SKM-1 treated with dmso at 0.1 percent for 144 hours (cell line): ENCODE results near the gene STX10.

Experiments used
- DNase-seq: peaks from one replicate; lab custom pipeline; 2025; ENCODE audit not compliant: unreplicated experiment; lab: John Stamatoyannopoulos, UW

The STX10 gene

DNA sequence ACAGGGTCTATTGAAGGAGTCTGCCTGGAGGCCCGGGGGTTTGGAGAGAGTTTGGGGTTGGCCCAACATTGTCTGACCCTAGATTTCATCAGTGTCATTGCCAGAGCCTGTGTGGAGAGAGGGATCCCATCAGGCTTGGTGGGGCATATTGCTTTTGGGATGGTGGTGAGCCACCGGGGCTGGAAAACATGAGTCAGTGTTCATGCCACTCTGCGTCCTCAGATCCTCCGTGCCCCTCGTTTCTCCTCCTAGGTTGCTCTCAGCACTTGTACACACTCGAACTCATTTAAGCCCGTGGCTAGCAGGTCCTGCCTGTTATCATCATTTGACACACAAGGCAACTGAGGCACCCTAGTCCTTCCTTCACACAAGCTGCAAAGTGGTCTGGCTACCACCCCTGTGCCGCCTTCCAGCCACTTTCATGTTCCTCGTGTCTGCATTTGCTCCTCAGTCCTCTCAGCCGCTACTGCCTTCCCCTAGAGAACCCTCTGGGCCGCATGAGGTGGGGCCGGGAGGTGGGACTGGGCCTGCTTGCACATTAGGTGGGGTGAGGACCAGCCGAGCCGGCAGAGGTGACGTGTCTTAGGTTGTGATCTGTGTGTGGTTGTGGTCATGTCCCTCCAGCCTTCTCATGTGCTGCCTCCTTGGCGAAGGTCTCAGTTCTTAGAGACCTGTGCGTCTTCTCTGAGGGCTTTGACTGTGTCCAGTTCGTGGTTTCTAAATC is 28.5 kb downstream of the STX10 start:
- DNase-seq = no peak

DNA sequence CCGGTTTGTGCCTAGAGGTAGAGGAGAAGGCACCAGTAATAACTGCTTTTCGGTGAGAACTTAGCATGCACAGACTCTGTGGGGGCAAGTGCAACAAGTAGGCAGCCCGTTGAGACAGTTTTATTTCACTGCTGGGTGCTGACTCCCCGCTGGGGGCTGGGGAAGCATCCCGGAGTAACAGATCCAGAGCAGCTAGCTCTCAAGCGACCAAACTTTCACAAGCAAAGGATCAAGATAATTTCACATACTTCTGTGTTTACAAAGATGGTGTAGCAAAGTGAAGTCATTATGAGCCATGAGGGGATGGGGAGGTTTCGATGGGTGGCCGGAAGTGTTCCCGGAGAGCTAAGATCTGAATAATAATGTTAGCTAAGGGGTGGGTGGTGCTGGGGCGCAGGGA is 29.4 kb downstream of the STX10 start:
- no peak for DNase-seq

DNA sequence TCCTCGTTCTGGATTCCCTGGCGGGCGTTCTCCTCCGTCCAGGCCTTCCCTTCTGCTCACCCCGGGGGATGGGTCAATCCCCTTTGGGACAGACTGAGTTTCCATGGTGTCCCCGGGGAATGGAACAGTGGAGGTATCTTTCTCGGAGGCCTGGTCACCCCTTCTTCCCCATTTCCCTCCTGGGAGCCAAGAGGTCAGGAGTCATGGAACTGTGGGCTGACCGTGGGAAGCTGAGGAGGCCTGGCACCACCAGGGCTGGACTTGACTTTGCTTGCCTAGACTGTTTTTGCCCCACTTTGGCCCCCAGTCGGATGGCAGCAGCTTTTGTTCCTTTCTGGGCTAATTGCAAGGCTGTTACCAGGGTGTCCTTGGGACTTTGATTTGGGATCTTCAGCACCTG is 30.1 kb downstream of the STX10 start:
- DNase-seq = no peak

DNA sequence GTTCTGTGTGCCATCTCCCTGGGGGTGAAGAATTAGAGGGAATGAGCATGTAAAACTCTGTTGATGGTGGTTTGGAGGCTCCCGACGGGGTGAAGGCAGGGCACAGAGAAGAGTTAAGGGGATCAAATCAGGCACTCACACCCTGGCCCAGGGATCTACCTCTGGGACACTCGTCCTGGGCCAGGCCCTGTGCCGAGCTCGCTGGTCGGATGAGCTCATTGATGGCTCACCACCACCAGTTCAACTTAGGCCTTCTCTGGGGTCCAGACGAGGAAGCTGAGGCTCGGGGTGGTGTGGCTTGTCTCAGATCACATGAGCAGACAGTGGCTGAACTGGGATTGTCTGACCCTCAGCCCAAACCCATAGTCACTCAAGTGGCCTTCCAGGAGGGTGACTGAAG is 30.5 kb downstream of the STX10 start:
- DNase-seq = no peak

DNA sequence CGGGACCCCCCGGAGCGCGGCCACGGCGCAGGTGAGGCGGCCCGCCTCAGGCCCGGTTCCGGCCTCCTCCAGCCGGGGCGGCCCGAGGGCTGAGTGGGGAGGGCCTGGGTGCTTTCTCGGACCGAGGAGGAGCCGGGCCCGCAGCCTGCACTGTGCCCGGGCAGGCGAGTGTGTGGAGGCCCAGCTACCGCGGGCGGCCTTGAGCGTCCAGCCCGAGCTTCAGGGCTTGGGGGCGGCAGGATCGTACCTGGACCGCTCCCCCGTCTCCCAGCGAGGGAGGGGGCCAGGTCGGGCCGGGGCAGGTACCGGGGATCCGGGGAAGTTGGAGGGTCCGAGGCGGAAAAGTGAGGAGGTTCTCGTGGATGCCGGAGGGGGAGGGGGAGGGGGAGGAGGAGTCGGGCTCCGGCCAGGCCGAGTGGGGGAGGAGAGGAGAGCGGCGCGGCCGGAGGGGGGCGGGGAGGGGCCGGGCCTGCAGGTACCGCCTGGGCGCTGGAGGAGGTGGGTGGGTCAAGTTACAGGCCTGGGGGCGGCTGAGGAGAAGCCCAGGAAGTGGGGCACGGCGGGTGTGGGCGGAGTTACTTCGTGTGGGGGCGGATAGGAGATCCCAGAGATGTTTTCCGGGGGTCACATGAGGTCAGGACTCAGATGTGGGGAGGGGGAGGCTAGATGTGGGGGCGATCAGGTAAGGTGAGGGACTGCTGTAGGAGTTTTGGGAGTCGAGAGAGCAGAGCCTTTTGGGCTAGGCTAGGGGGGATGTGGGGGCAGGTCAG is 31.6 kb downstream of the STX10 start:
- no peak for DNase-seq

DNA sequence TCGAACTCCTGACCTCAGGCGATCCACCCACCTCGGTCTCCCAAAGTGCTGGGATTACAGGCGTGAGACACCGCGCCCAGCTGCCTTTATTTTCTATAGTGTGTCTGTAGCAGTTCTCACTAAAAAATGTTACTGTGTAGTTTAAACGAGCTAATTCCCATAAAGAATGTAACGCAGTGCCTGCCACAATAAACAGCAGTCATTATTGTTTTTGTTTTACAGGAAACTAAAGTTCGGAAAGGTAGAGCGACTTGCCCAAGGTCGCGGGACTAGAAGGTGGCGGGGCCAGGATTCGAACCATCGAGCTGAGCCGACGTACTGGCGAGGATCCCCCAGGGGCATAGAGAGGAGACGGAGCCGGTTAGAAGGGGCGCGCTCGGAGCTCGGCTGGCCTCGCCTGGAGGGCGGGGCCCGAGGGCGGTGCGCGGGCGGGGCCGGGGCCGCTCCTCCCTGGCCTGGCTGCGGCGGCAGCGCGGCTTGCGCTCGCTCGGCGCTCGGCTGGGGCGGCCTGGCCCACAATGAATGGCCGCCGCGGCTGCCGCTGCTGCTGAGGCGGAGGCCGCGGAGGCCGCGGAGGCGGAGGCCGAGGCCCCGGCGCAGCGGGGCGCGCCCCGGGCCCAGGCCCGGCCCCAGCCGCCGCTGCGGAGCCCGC is 32.3 kb downstream of the STX10 start, which contains the start of gene NACC1:
TSS of gene NACC1 (plus strand) at position 493 of the 652 bp plus-strand sequence. CDS start 16,944 bp downstream, outside the sequence.
- peak; percentile 92 for DNase-seq

DNA sequence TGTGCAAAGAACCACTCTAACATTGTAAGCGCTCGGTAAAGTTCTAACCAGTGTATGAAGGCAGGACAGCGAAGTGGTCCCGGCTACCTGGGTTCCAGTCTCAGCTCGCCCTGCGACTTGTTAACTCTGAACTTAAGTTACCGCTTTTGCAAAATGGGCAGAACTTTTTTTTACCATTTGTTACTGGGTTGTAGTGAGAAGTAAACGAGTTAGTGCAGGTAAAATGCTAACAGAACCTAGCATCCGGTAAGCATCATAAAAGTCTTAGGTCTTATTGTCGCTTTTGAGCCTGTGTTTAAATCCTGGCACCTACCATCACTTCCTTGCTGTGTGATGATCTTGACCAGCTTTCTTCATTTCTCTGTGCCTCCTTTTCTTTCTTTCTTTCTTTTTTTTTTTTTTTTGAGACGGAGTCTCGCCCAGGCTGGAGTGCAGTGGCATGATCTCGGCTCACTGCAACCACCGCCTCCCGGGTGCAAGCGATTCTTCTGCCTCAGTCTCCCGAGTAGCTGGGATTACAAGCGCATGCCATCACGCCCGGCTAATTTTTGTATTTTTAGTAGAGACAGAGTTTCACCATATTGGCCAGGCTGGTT is 32.9 kb downstream of the STX10 start:
- DNase-seq = no peak

DNA sequence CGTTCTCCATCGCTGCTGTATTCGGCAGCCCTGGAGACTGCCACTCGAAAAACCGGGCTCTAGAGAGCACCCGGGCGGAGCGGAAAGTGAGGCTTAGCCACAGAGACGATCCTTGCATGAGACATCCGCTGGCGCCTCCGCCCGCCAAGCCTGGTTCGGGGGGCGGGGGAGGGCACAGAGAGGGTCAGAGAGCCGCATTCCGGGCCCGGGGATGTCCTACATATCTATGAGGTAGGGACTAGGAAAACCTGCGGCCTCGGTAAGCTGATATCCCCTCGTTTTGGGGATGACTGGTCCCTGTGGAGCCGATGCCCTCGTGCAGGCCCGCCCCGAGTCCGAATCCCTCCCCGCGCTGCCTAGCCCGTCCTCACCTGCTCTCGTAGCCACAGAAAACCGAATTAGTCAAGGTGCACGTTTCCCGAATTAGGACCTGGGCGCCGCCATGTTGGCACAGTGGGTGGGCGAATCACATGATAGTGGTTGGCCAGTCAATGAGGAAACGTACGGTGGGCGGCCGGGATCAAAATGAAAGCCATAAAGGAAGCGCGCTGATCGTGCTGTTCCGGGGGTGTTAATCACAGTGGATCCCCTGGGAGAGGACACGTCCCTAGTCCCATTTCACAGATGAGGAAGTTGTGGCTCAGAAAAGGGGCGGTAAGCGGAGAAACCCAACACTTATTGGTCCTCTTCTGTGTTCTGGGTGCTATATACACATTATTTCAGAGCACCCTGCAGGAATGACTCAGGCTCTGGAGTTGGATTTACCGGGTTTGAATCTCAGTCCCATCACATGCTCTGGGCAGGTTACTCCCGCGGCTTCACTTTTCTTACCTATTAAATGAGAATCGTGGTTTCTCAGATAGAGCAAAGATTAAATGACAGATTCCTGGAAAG is 33.6 kb downstream of the STX10 start, which contains the start of gene TRMT1:
TSS of gene TRMT1 (minus strand) at position 459 of the 894 bp plus-strand sequence. CDS start at position 118, 341 bp downstream.
- DNase-seq = peak; percentile 88

DNA sequence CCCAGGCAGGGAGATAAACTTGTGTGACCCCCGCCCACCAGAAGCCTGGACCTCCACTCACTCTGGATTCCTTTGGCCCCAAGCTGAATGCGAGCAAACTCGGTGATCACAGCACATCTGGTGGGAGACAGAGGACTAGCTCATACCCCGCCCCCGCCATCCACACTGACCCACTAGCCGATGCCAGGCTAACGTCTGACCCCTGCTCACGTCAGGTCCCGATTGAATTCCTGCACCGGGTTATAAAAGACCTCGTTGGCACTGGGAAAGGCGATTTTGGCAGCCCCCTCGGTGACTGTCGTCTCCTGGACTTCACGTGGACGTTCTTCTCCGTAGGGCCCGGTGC is 34.3 kb downstream of the STX10 start:
- no peak for DNase-seq

DNA sequence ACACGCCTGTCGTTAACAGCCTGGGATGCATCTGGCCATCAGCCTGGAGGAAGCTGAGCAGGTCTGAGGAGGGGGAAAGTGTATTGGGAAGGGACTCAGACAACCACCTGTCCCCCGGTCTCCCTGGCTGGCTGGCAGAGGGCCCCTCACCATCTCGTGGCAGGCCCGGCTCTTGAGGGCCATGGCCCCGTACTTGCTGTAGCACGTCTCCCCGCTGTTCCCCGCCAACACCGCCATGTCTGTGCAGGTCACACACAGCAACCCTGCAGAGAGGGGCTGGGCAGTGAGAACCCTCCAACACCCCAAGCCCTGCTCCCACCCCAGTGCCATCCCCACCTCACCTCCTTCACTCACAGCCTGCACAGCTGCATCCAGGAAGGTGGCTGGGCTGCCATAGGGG is 37.6 kb downstream of the STX10 start:
- no peak for DNase-seq

DNA sequence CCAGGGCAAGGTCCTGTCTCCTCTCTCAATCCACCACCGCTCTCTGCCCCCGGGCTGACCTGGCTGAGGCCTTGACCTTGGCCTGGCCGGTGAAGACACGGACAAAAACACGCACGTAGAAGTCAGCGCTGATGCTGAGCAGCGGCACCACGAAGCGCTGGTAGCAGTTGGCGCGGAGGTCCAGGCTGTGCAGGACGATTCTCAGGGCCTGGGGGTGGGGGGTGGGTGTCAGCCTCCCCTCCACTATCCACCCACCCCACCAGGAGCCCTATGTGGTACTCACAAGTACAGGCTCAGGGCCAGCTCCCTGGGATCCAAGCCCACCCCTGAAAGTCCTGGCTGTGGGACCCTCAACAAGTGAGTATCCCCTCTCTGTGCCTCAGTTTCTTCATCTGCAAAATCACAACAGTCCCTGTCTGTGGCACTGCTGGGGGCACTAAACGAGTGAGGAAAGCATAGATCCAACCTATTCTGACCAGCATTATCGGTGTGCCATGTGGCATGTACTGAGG is 40.0 kb downstream of the STX10 start:
- no peak for DNase-seq

DNA sequence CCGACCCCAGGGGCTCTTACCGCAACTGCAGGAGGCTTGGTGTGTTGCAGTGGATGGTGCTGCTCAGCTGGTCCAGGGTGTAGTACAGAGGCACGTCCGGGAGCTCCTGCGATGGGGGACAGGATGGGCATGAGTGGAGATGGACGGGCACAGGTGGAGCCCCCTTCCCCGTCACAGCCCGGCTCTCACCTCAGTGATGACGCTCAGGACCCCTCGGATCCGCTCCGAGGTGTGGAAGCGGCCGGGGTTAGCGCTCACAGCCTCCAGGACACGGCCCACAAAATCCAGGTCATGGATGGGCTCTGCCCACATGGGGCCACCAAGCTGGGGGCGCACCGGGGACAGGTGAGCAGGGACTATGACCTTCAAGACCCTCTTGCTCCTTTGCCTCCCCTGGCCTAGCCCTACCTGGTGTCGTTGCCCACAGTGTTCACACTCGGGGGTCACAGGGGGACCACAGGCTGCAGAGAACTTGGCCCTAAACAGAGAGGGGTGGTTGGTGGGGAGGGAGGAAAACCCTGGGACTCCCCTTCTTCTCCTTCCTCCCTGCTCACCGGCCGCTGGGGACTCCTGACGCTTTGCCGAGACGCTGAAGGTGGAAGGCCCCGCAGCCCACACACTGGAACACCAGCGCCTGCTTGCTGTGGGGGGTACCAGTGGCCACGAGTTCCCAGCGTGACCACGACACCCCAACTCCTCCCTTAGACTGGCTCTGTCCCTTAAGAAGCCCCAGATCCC is 40.6 kb downstream of the STX10 start:
- DNase-seq = no peak

DNA sequence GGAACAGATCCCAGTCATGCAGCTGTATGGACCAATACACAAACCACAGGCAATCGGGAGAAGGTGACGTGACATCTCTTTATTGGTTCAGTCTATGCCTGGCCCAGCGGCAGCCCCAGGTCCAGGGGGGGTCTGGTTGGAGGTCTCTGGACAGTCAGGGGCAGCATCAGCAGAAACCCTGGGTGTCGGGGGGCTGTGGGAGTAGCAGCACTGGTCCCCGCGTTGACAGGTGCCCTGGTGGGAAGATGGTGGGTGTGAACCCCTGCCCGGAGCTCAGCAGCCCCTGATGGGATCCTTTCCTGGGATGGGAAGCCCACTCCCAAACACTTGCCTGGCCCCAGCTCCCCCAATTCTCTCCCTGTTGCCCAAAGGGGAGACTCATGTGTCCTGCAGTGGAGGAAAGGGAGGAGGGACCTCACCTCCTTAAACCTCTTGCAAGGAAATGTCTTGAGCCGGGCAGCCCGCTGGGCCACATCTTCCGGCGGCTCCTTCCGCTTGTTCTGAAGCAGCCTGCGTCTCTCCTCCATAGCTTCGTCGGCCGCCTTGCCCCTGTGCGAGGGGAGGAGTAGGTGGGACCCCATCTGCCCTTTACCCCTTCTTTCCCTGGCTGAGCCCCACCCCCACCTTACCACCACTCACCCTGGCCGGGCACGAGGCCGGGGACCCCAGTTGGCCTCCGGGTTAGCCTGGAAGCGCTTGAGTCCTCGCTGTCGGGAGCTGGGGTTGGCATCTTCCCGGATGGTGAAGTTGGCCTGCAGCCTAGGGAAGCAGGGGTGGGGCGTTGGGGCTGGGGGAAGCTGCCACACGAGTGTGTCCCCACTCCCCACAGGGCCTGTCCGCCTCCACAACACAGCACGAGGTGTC is 45.1 kb downstream of the STX10 start:
- DNase-seq = no peak

DNA sequence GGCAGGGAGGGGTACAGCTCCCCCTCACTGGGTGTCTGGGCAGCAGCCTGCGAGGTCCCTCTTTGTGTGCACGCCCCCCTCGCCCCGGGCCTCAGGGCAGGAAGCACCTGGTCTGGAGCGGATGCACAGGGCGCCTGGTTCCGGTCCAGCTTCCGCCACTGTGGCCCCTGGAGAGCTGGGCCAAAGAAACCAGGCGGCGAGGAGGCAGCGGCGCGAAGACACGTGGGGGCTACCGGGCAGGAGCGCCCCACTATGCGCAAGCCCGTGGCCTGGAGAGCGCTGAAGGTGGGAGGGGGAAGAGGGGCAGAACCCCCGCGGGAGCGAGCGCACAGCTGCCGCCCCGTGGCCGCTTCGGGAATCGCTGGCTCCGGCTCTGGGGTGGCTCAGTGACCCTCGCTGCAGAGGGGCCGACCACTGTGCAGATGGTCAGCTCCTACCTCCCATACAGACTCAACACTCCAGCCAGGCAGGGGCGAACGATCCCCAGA is 45.8 kb downstream of the STX10 start:
- peak; percentile 84 for DNase-seq

DNA sequence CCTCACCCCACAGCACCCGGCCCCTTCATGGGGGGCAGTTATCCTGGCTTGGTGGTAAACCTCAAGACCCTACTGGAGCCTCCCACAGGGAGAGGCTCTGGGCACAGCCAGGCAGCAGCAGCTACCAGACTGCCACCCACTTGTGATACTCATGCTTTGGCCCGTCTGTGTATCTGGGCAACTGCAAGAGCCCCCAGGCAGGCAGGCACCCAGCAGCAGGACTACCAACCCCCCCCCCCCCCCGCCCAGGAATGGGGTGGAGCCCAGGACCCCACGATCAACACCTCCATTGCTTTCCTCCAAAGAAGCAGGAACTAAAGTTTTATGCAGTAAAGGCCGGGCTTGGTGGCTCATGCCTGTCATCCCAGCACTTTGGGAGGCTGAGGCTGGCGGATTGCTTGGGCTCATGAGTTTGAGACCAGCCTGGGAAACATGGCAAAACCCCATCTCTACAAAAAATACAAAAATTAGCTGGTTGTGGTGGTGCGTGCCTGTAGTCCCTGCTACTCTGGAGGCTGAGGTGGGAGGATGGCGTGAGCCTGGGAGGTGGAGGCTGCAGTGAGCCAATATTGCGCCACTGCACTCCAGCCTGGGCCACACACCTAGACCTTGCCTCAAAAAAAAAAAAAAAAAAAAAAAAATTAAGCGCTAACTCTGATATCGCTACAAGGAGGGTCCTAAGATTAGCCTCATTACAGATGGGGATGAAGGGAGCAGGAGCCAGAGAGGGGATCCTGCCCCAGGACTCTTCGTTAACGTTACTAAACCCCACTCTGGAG is 46.4 kb downstream of the STX10 start:
- DNase-seq = no peak

DNA sequence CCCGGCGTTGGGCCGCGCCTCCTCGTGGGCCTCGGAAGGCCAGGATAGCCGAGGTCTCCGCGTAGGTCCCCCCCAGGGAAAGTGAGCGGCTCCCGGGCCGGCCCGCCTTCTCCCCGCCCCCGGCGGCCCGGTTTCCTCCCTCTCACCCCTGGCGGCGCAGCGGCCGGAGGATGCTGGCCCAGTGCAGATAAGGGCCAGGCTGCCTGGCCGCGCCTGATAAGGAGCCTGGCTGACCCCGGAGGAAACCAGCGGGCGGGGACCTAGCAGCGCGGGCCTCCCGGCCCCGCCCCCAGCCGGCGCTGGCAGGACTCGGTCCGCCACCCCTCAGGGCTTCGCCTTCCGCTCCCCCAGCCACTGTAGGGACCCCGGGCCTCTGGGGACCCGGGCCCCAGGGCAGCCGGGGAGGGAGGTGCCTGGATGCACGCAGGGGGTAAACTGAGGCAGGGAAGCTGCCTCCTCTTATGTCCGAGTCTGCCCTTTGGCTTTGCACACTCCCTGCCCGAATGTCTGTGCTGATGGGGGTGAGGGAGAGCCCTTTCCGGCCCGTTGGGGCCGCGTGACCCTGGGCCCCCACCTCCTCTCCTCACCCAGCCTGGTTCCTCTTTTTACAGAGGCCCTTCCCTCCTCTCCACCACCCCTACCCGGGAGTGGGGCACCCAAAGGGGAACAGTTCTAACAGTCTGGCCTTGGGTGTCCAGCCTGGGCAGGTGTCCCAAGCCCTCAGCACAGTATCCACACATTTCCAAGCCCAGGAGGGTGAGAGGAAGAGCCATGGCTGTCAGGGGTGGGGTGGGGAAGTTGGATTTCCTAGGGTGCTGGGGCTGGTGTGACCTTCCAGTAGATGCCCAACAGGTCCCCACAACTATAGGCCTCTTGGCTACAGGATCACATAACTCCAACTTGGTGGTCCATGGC is 47.3 kb downstream of the STX10 start, which contains the start of gene LYL1:
TSS of gene LYL1 (minus strand) at position 193 of the 915 bp plus-strand sequence. CDS start 1,687 bp downstream, outside the sequence.
- DNase-seq = peak; percentile 94

DNA sequence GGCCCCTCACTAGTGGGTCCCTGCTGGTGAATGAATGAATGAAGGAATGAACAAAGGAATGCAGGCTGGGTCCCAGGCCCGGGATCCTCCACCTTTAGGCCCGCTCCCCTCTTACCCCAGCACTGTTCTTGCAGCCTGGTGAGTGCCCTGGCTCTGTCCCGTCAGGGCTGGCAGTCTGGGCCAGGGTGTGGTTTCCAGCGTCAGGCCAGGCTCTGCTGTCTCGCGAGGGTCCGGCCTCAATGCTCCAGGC is 47.8 kb downstream of the STX10 start:
- DNase-seq = no peak
